NCI-H460 (cell line): Measurements from ENCODE around the gene GDPGP1. TPM values are rescaled to one million over a fixed set of nuclear protein-coding genes. Genes with fewer than 3 reads are reported as not detected.

Experiments used
- DNase-seq: peaks from one replicate; pipeline ENCODE4 v3.0.0-alpha.2; 2016; ENCODE audit warnings: low read depth; ENCODE audit errors: extremely low read depth
- small RNA-seq, 2 experiments: library from RNA; depleted of rRNA; stranded (forward); fragments of <200 nt; gene quantifications; one replicate each; pipeline ENCODE3, GENCODE V24; 2014
- total RNA-seq: library from RNA; depleted of rRNA; stranded (reverse); fragments of >200 nt; shearing (Covaris generic); gene quantifications from 2 replicates; pipeline ENCODE4 v1.2.3, GENCODE V29; 2014; rRNA removed

GDPGP1 gene
- total RNA-seq, 1 experiment from 2014 or later = 3.4 TPM

GRCh38 chr15:90293040-90293810, 59.2 kb downstream of the GDPGP1 start:
- DNase-seq = peak; percentile 70

DNA sequence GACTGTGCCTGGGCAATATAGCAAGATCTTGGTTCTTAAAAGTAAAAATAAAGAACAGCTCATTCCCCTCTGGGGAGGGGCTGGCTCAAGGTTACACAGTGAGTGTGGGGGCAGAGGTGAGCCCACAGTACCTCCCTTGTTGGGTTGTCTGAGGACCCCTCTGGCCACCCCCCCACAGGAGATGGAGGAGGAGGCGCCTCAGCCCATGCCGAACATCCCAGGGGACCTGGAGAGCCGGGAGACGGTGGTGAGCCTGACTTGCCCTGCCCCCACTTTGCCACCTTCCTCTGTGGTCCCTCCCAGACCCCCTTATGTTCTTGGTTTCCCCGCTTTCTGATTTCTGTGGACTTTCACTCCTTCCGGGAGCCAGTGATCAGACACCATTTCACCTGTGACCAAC, 60.1 kb downstream of the GDPGP1 start:
- DNase-seq = no peak

GRCh38 chr15:90294601-90295269, 60.7 kb downstream of the GDPGP1 start:
- no peak for DNase-seq

DNA sequence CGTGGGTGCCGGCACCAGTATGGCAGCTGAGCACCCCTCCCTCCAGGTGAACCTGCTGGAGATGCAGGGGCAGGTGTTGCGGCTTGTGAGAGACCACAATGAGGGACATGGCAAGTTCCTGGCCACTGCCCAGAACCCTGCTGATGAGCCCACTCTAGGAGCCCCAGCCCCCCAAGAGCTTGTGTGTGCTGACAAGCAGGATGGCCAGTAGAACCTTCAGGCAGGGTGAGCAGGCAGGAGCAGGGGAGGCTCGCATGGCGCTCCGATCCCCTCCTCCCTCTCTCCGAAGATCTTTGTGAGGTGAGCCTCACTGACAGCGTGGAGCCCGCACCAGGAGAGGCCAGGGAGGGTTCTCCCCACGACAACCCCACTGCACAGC, 61.2 kb downstream of the GDPGP1 start:
- no peak for DNase-seq

Small RNAs within 50 kb of the gene (small RNA-seq; reads per million reads assigned to genes)
- gene AC091167.3 (0 reads per million in 2 experiments), gene RN7SL736P (0 reads per million in 2 experiments)

Other genes with a start within 250 kb of the GDPGP1 start
- gene ZNF710, start 232.9 kb upstream of the GDPGP1 start, total RNA-seq = 4.5 and 7.1 TPM in 2 replicates
- 15.9 and 17.9 TPM in 2 replicates for gene IDH2, start 131.7 kb upstream of the GDPGP1 start, total RNA-seq
- 14.4 and 15.8 TPM in 2 replicates for gene SEMA4B, start 32.9 kb upstream of the GDPGP1 start, total RNA-seq
- 51.0 and 54.1 TPM in 2 replicates for gene CIB1, start 268 bp upstream of the GDPGP1 start, total RNA-seq
- 0.10 and 0.43 TPM in 2 replicates for gene TTLL13, start 15.3 kb downstream of the GDPGP1 start, total RNA-seq
- 119 and 120 TPM in 2 replicates for gene NGRN, start 31.5 kb downstream of the GDPGP1 start, total RNA-seq
- 0.69 and 1.5 TPM in 2 replicates for gene ZNF774, start 118.1 kb downstream of the GDPGP1 start, total RNA-seq
- gene IQGAP1, start 154.0 kb downstream of the GDPGP1 start, total RNA-seq = 163 and 169 TPM in 2 replicates